DND-41 (cell line): ENCODE measurements around the gene ARL16.

Experiments used
- ATAC-seq: fragments of 200-7000 bp; cut with Tn5 transposase; 3 replicates; pipeline ENCODE4 v1.9.1; 2021; ENCODE audit warnings: low read depth; ENCODE audit not compliant: insufficient read depth
- DNase-seq: peaks from one replicate; pipeline ENCODE4 v3.0.0-alpha.2; 2020
- H2AFZ ChIP-seq: 2 replicates; pipeline ENCODE4 v1.6.0; 2012; ENCODE audit warnings: low read depth, low read length
- H3K27ac ChIP-seq: 2 replicates; pipeline ENCODE4 v1.5.1; 2012; ENCODE audit warnings: low read length, inconsistent platforms
- H3K27me3 ChIP-seq: fragments of 200-600 bp; sonication (generic); 2 replicates; pipeline ENCODE4 v1.6.0; 2012; ENCODE audit warnings: low read length, mild to moderate bottlenecking, inconsistent platforms; ENCODE audit not compliant: insufficient read depth, poor library complexity
- H3K36me3 ChIP-seq: 2 replicates; pipeline ENCODE4 v1.5.1; 2012; ENCODE audit warnings: low read length, inconsistent platforms; ENCODE audit not compliant: insufficient read depth
- H3K4me1 ChIP-seq: 2 replicates; pipeline ENCODE4 v1.5.1; 2012; ENCODE audit warnings: mild to moderate bottlenecking, low read length; ENCODE audit not compliant: insufficient read depth
- H3K4me2 ChIP-seq: 2 replicates; pipeline ENCODE4 v1.6.0; 2012; ENCODE audit warnings: mild to moderate bottlenecking, moderate library complexity, low read length, inconsistent platforms; ENCODE audit not compliant: insufficient read depth
- H3K4me3 ChIP-seq, 2 experiments: fragments of 200-600 bp in 1 of 2; shearing (Covaris generic) in 1 of 2; 2 replicates each; pipeline ENCODE4 v1.5.1; 2012 to 2016; ENCODE audit warnings: inconsistent platforms in 2 of 2, low read length in 2 of 2, mild to moderate bottlenecking in 2 of 2, low read depth in 1 of 2, moderate library complexity in 1 of 2
- H3K79me2 ChIP-seq: 2 replicates; pipeline ENCODE4 v1.6.0; 2012; ENCODE audit warnings: low read length, inconsistent platforms; ENCODE audit not compliant: insufficient read depth
- H3K9ac ChIP-seq: 2 replicates; pipeline ENCODE4 v1.6.0; 2012; ENCODE audit warnings: low read depth, mild to moderate bottlenecking, inconsistent platforms, low read length, moderate library complexity
- H3K9me3 ChIP-seq: 2 replicates; pipeline ENCODE4 v1.5.1; 2012; ENCODE audit warnings: low read length, moderate library complexity, mild to moderate bottlenecking, inconsistent platforms; ENCODE audit not compliant: insufficient read depth, severe bottlenecking
- H4K20me1 ChIP-seq: 2 replicates; pipeline ENCODE4 v1.6.0; 2012; ENCODE audit warnings: low read length; ENCODE audit not compliant: insufficient read depth
- CTCF ChIP-seq: IDR thresholded peaks from 2 replicates; pipeline ENCODE4 v1.5.1; 2012; ENCODE audit warnings: borderline replicate concordance, low read length, moderate library complexity, mild to moderate bottlenecking; ENCODE audit not compliant: poor library complexity, severe bottlenecking; ENCODE audit errors: extremely low read depth
- EZH2 ChIP-seq: IDR thresholded peaks from 3 replicates; pipeline ENCODE4 v1.6.1; 2012; ENCODE audit warnings: borderline replicate concordance, low read depth, mild to moderate bottlenecking, moderate library complexity, low read length, inconsistent platforms; ENCODE audit not compliant: severe bottlenecking

ARL16 gene

DNA sequence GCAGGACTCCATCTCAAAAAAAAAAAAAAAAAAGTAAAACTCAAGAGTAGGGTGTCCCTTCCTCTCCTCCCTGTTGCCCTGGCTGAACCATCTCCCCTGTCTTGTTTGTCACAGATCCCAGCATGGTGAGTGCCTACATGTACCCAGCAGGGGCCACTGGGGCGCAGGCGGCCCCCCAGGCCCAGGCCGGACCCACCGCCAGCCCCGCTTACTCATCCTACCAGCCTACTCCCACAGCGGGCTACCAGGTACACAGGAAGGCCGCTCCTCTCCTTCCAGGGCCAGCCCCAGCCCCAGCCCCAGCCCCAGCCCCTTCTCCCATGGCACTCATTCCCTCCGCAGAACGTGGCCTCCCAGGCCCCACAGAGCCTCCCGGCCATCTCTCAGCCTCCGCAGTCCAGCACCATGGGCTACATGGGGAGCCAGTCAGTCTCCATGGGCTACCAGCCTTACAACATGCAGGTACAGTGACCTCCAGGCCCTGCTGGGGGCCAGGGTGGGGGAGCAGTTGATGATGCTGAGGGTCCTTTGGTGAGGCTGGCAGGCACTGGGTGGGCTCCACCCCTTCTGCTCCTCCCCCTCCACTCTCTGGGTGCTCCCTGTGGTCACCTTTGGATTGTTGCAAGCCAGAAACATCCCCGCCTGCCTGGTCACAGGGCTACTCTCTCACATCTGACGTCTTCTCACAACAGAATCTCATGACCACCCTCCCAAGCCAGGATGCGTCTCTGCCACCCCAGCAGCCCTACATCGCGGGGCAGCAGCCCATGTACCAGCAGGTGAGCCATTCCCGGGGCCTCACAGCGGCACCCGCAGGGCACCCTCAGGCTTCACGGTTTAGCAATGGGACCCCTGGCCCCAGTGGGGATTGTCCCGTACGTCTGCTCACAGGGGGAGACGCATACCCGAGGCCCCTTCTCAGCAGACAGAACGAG, 17.0 kb upstream of the ARL16 start:
- Histone ChIP-seq H3K27ac (no peak overlapping the region), H2AFZ (no peak overlapping the region), H3K27me3 (no peaks in the 10 kb centered on the region), H3K79me2 (peaks cover 68% of the 10 kb centered on the region), H3K4me3 (peak overlapping the region in 1 of 2 experiments; percentile 71; a peak in 3 of 4 replicates), H3K4me1 (peaks cover 37% of the 10 kb centered on the region), H4K20me1 (peaks cover 51% of the 10 kb centered on the region), H3K4me2 (peak overlapping the region; percentile 95), H3K9ac (peak overlapping the region; percentile 95), H3K9me3 (no peaks in the 10 kb centered on the region), H3K36me3 (peaks cover 70% of the 10 kb centered on the region)
- ATAC-seq (no peak), DNase-seq (no peak)
- TF ChIP-seq EZH2, result no peak

GRCh38 chr17:81697261-81698044, 13.9 kb upstream of the ARL16 start:
- Histone ChIP-seq H3K4me2 (no peak overlapping the region), H3K4me3 (no peak overlapping the region), H3K27me3 (no peaks in the 10 kb centered on the region), H3K27ac (no peak overlapping the region), H3K79me2 (peaks cover 43% of the 10 kb centered on the region), H3K36me3 (peaks cover 85% of the 10 kb centered on the region), H3K9me3 (no peaks in the 10 kb centered on the region), H4K20me1 (peaks cover 54% of the 10 kb centered on the region), H3K9ac (no peak overlapping the region), H2AFZ (no peak overlapping the region), H3K4me1 (peaks cover 22% of the 10 kb centered on the region)
- DNase-seq (no peak), ATAC-seq (no peak)
- TF ChIP-seq CTCF, result no peak
- TF ChIP-seq EZH2, result no peak

DNA sequence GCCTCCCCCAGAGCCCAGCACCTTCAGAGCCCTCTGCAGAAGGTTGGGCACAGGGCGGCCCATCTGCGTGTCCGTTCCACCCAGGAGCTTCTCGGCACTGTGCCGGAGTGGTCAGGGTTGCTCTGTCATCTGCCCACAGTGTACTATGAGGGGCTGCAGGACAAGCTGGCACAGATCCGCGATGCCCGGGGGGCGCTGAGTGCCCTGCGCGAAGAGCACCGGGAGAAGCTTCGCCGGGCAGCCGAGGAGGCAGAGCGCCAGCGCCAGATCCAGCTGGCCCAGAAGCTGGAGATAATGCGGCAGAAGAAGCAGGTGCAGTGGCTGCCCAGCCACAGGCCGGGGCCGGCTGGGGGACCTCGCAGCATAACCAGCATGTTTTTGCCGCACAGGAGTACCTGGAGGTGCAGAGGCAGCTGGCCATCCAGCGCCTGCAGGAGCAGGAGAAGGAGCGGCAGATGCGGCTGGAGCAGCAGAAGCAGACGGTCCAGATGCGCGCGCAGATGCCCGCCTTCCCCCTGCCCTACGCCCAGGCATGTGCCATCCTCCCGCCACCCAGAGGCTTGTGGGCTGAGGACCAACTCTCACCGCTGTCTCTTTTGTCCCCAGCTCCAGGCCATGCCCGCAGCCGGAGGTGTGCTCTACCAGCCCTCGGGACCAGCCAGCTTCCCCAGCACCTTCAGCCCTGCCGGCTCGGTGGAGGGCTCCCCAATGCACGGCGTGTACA, 12.8 kb upstream of the ARL16 start:
- H3K4me3 ChIP-seq, result no peak overlapping the region
- ATAC-seq (no peak), DNase-seq (no peak)
- peaks cover 33% of the 10 kb centered on the region for H3K79me2 ChIP-seq
- peaks cover 85% of the 10 kb centered on the region for H3K36me3 ChIP-seq
- H3K4me1 ChIP-seq, result peaks cover 12% of the 10 kb centered on the region
- TF ChIP-seq EZH2 (no peak), CTCF (no peak)
- no peak overlapping the region for H3K4me2 ChIP-seq
- H2AFZ ChIP-seq, result no peak overlapping the region
- peaks cover 51% of the 10 kb centered on the region for H4K20me1 ChIP-seq
- H3K27ac ChIP-seq, result no peak overlapping the region
- H3K9me3 ChIP-seq, result no peaks in the 10 kb centered on the region
- no peak overlapping the region for H3K9ac ChIP-seq
- no peaks in the 10 kb centered on the region for H3K27me3 ChIP-seq
